Naive thymus-derived CD4-positive, alpha-beta T cell (primary cell): ENCODE measurements around the gene CSK. TPM values are rescaled to one million over a fixed set of nuclear protein-coding genes. Genes with fewer than 3 reads are reported as not detected.

Source experiments
- ATAC-seq: fragments of 150-1000 bp; cut with Tn5 transposase; 2 replicates; pipeline ENCODE4 v1.10.0; 2021; ENCODE audit warnings: mild to moderate bottlenecking, moderate library complexity
- CTCF ChIA-PET: fragments of 350-600 bp; sonication (Branson Sonifier 250); formaldehyde crosslinking; loops from one replicate; lab custom pipeline; 2021; ENCODE audit warnings: antibody characterized with exemption; lab: Charles Lee
- POLR2A ChIA-PET: fragments of 350-600 bp; sonication (Branson Sonifier 250); formaldehyde crosslinking; loops from one replicate; lab custom pipeline; 2021; ENCODE audit warnings: antibody characterized with exemption, inconsistent platforms; lab: Charles Lee
- DNase-seq, 9 donors: peaks; one replicate each; pipeline versions ENCODE4 v3.0.0 to v3.0.0-alpha.2; 2020 to 2022; ENCODE audit warnings: mixed read lengths in 1 of 9
- H3K27ac ChIP-seq: one replicate; pipeline ENCODE4 v1.7.0; 2013; ENCODE audit warnings: mild to moderate bottlenecking, low read depth, low read length, moderate library complexity
- H3K27me3 ChIP-seq, 2 donors: one replicate each; pipeline ENCODE4 v1.7.0; 2013; ENCODE audit warnings: low read length in 2 of 2, mild to moderate bottlenecking in 2 of 2, moderate library complexity in 2 of 2; ENCODE audit not compliant: control insufficient read depth in 2 of 2, insufficient read depth in 2 of 2
- H3K36me3 ChIP-seq, 3 experiments: 1 replicate in 2 of 3; 2 replicates in 1 of 3; pipeline ENCODE4 v1.7.0; 2013; ENCODE audit warnings: low read length in 3 of 3, mild to moderate bottlenecking in 3 of 3, moderate library complexity in 1 of 3; ENCODE audit not compliant: insufficient read depth in 3 of 3, control insufficient read depth in 2 of 3
- H3K4me1 ChIP-seq, 2 donors: one replicate each; pipeline ENCODE4 v1.7.0; 2013; ENCODE audit warnings: low read length in 2 of 2, mild to moderate bottlenecking in 2 of 2, moderate library complexity in 1 of 2; ENCODE audit not compliant: control insufficient read depth in 2 of 2, insufficient read depth in 2 of 2
- H3K4me3 ChIP-seq: 2 replicates; pipeline ENCODE4 v1.7.0; 2013; ENCODE audit warnings: mild to moderate bottlenecking, low read length
- H3K9me3 ChIP-seq, 3 experiments: 1 replicate in 2 of 3; 2 replicates in 1 of 3; pipeline ENCODE4 v1.7.0; 2013; ENCODE audit warnings: low read length in 3 of 3; ENCODE audit not compliant: control insufficient read depth in 2 of 3
- H3K27ac Mint-ChIP-seq, 9 donors: one replicate each; pipeline ENCODE4 v1.8.0; 2020 to 2022; ENCODE audit warnings: mixed read lengths in 9 of 9, mild to moderate bottlenecking in 8 of 9, moderate library complexity in 5 of 9, inconsistent platforms in 2 of 9
- H3K27me3 Mint-ChIP-seq, 5 donors: one replicate each; pipeline ENCODE4 v1.8.0; 2021 to 2022; ENCODE audit warnings: mixed read lengths in 5 of 5, mild to moderate bottlenecking in 1 of 5
- H3K36me3 Mint-ChIP-seq, 5 donors: one replicate each; pipeline ENCODE4 v1.8.0; 2020 to 2022; ENCODE audit warnings: mixed read lengths in 5 of 5, mild to moderate bottlenecking in 3 of 5, inconsistent platforms in 1 of 5
- H3K4me1 Mint-ChIP-seq, 7 donors: one replicate each; pipeline ENCODE4 v1.8.0; 2020 to 2022; ENCODE audit warnings: mixed read lengths in 7 of 7, mild to moderate bottlenecking in 3 of 7, inconsistent platforms in 1 of 7
- H3K4me3 Mint-ChIP-seq, 10 donors: one replicate each; pipeline ENCODE4 v1.8.0; 2020 to 2022; ENCODE audit warnings: mild to moderate bottlenecking in 10 of 10, mixed read lengths in 10 of 10, moderate library complexity in 6 of 10, inconsistent platforms in 2 of 10
- H3K9me3 Mint-ChIP-seq, 11 donors: one replicate each; pipeline ENCODE4 v1.8.0; 2020 to 2022; ENCODE audit warnings: mixed read lengths in 11 of 11, mild to moderate bottlenecking in 4 of 11, inconsistent platforms in 1 of 11, moderate library complexity in 1 of 11
- intact Hi-C, 2 donors: fragments of 100-400 bp; cut with micrococcal nuclease; formaldehyde crosslinking; loops; one replicate each; pipeline ENCODE4 v1.15.1; 2023
- polyA plus RNA-seq, 2 donors: library from polyadenylated mRNA; unstranded; fragments of 300-500 nt; fragmentation: Illumina TruSeq; gene quantifications; one replicate each; pipeline ENCODE4 v1.2.3, GENCODE V29; 2021
- total RNA-seq, 6 experiments: library from RNA in 5 of 6; stranded (reverse) in 5 of 6; gene quantifications; 1 replicate in 5 of 6; 2 replicates in 1 of 6; pipeline ENCODE4 v1.2.3 and lab custom pipeline; 2021 to 2026

Gene CSK
- total and polyA plus RNA-seq, 7 experiments from 2014 or later = 67.7 to 421 (median 214) TPM

- Mint-ChIP-seq H3K36me3 (peaks cover 0 to 31% (median 15%) of the 10 kb centered on the region in 5 donors), H3K4me1 (peaks cover 31 to 60% (median 47%) of the 10 kb centered on the region in 7 donors), H3K27ac (peak overlapping the region; percentile 66 to 93 (median 84)), H3K9me3 (no peaks in the 10 kb centered on the region), H3K27me3 (no peaks in the 10 kb centered on the region), H3K4me3 (peak overlapping the region in 6 of 10 donors; percentile 13 to 61 (median 41))
- ATAC-seq (peak; percentile 98), DNase-seq (peak; percentile 76 to 92 (median 85))
- Histone ChIP-seq H3K4me1 (peaks cover 51 to 54% of the 10 kb centered on the region in 2 donors), H3K9me3 (no peaks in the 10 kb centered on the region), H3K4me3 (no peak overlapping the region), H3K27me3 (no peaks in the 10 kb centered on the region), H3K27ac (peak overlapping the region; percentile 92), H3K36me3 (peaks cover 23 to 62% (median 27%) of the 10 kb centered on the region in 3 experiments)
- ChIA-PET POLR2A (interaction anchor here (0.6 to 28.9 kb wide), 3 partner anchors 20 to 184 kb away, joined by 3 to 1077 read pairs (median 4); partner anchors contain the start of genes CLK3 and CSK), CTCF (interaction anchor here (0.6 to 26.1 kb wide), 18 partner anchors 8 to 787 kb away, joined by 3 to 1110 read pairs (median 4); partner anchors contain the start of genes CPLX3 and CSK)
- intact Hi-C loops = loop anchor here (1.0 kb wide), 9 partner anchors 12 to 165 kb away; partner anchors contain the start of gene COX5A (in 1 of the 2)
Measured at GRCh38 chr15:74799856-74800558, 18.1 kb downstream of the CSK start.

- peaks cover 45 to 48% of the 10 kb centered on the region in 2 donors for H3K4me1 ChIP-seq
- Mint-ChIP-seq H3K27me3 (no peaks in the 10 kb centered on the region), H3K4me3 (no peak overlapping the region), H3K9me3 (no peaks in the 10 kb centered on the region), H3K4me1 (peaks cover 27 to 54% (median 41%) of the 10 kb centered on the region in 7 donors), H3K27ac (peak overlapping the region in 4 of 9 donors; percentile 8 to 93 (median 88)), H3K36me3 (peaks cover 0 to 29% (median 15%) of the 10 kb centered on the region in 5 donors)
- peaks cover 23 to 62% (median 27%) of the 10 kb centered on the region in 3 experiments for H3K36me3 ChIP-seq
- POLR2A ChIA-PET = interaction anchor here (0.6 to 28.9 kb wide), 3 partner anchors 21 to 111 kb away, joined by 3 to 1077 read pairs (median 5); partner anchors contain the start of gene CSK
- H3K4me3 ChIP-seq = no peak overlapping the region
- peak; percentile 1 for ATAC-seq
- CTCF ChIA-PET = interaction anchor here (0.8 to 26.1 kb wide), 9 partner anchors 9 to 166 kb away, joined by 3 to 1110 read pairs (median 4); partner anchors contain the start of genes CPLX3 and CSK
- DNase-seq = no peak
- no peaks in the 10 kb centered on the region for H3K27me3 ChIP-seq
- peak overlapping the region; percentile 92 for H3K27ac ChIP-seq
- H3K9me3 ChIP-seq = no peaks in the 10 kb centered on the region
- intact Hi-C loops = loop anchor here (1.0 kb wide), 8 partner anchors 12 to 165 kb away; partner anchors contain the start of gene COX5A (in 1 of the 2)
Measured at GRCh38 chr15:74800559-74801094, 18.7 kb downstream of the CSK start.

- H3K4me3 ChIP-seq = no peak overlapping the region
- H3K27me3 ChIP-seq = no peaks in the 10 kb centered on the region
- no peaks in the 10 kb centered on the region for H3K27me3 Mint-ChIP-seq
- no peak overlapping the region for H3K27ac ChIP-seq
- peaks cover 39 to 41% of the 10 kb centered on the region in 2 donors for H3K4me1 ChIP-seq
- H3K36me3 Mint-ChIP-seq = peaks cover 0 to 26% (median 10%) of the 10 kb centered on the region in 5 donors
- no peaks in the 10 kb centered on the region for H3K9me3 ChIP-seq
- H3K9me3 Mint-ChIP-seq = no peaks in the 10 kb centered on the region
- H3K36me3 ChIP-seq = peaks cover 23 to 62% (median 27%) of the 10 kb centered on the region in 3 experiments
- intact Hi-C loops = no loop called here
- ATAC-seq = no peak
- peaks cover 23 to 49% (median 37%) of the 10 kb centered on the region in 7 donors for H3K4me1 Mint-ChIP-seq
- peak overlapping the region in 1 of 9 donors; percentile 8 for H3K27ac Mint-ChIP-seq
- POLR2A ChIA-PET = interaction anchor here (0.8 to 28.9 kb wide), 2 partner anchors 22 kb away, joined by 5 to 1077 read pairs; partner anchors contain the start of gene CSK
- H3K4me3 Mint-ChIP-seq = no peak overlapping the region
- DNase-seq = no peak
- CTCF ChIA-PET = interaction anchor here (0.9 to 26.1 kb wide), 4 partner anchors 8 to 166 kb away, joined by 3 to 1110 read pairs (median 4); partner anchors contain the start of gene CSK
Measured at GRCh38 chr15:74801311-74801997, 19.6 kb downstream of the CSK start.

- ChIA-PET POLR2A (interaction anchor here (28.9 kb wide), 1 partner anchor 23 kb away, joined by 1077 read pairs; the partner anchor contains the start of gene CSK), CTCF (interaction anchor here (26.1 kb wide), 1 partner anchor 26 kb away, joined by 1110 read pairs; the partner anchor contains the start of gene CSK)
- Mint-ChIP-seq H3K9me3 (peaks cover 0 to 1% (median 0%) of the 10 kb centered on the region in 11 donors), H3K27ac (no peak overlapping the region), H3K36me3 (peaks cover 0 to 26% (median 10%) of the 10 kb centered on the region in 5 donors), H3K4me1 (peaks cover 31 to 49% (median 41%) of the 10 kb centered on the region in 7 donors), H3K27me3 (no peaks in the 10 kb centered on the region), H3K4me3 (no peak overlapping the region)
- Histone ChIP-seq H3K36me3 (peaks cover 23 to 62% (median 27%) of the 10 kb centered on the region in 3 experiments), H3K27ac (no peak overlapping the region), H3K4me3 (no peak overlapping the region), H3K4me1 (peaks cover 30 to 39% of the 10 kb centered on the region in 2 donors), H3K9me3 (no peaks in the 10 kb centered on the region), H3K27me3 (no peaks in the 10 kb centered on the region)
- intact Hi-C loops = no loop called here
- ATAC-seq (no peak), DNase-seq (no peak)
Measured at GRCh38 chr15:74802290-74802689, 20.4 kb downstream of the CSK start.

- Mint-ChIP-seq H3K4me1 (peaks cover 28 to 48% (median 40%) of the 10 kb centered on the region in 7 donors), H3K36me3 (peaks cover 0 to 24% (median 10%) of the 10 kb centered on the region in 5 donors), H3K4me3 (no peak overlapping the region), H3K27me3 (no peaks in the 10 kb centered on the region), H3K9me3 (peaks cover 0 to 1% (median 0%) of the 10 kb centered on the region in 11 donors), H3K27ac (peak overlapping the region in 3 of 9 donors; percentile 2 to 62 (median 19))
- H3K27ac ChIP-seq = no peak overlapping the region
- ChIA-PET CTCF (interaction anchor here (26.1 kb wide), 1 partner anchor 27 kb away, joined by 1110 read pairs; the partner anchor contains the start of gene CSK), POLR2A (interaction anchor here (28.9 kb wide), 1 partner anchor 23 kb away, joined by 1077 read pairs; the partner anchor contains the start of gene CSK)
- ATAC-seq (no peak), DNase-seq (no peak)
- no peaks in the 10 kb centered on the region for H3K27me3 ChIP-seq
- H3K4me1 ChIP-seq = peaks cover 24 to 38% of the 10 kb centered on the region in 2 donors
- H3K9me3 ChIP-seq = no peaks in the 10 kb centered on the region
- no peak overlapping the region for H3K4me3 ChIP-seq
- H3K36me3 ChIP-seq = peaks cover 23 to 62% (median 27%) of the 10 kb centered on the region in 3 experiments
- intact Hi-C loops = no loop called here
Measured at GRCh38 chr15:74802862-74803447, 21.1 kb downstream of the CSK start.
